Tibial nerve (tissue), 4 donors: ENCODE measurements around the gene RBM15B.

Experiments
- EP300 ChIP-seq, 2 donors: sonication (generic); formaldehyde crosslinking; IDR thresholded peaks; one replicate each; pipeline ENCODE4 v1.6.1; 2017; ENCODE audit warnings: antibody characterized with exemption in 2 of 2, mild to moderate bottlenecking in 1 of 2
- POLR2A ChIP-seq, 2 donors: fragments of 450-650 bp; IDR thresholded peaks; one replicate each; pipeline ENCODE4 v1.6.1; 2017; ENCODE audit warnings: antibody characterized with exemption in 2 of 2, mild to moderate bottlenecking in 2 of 2, moderate library complexity in 2 of 2
- TF ChIP-seq, protein P1 (sequence below), 5 experiments: fragments of 200-600 bp in 3 of 5; fragments of 450-650 bp in 2 of 5; sonication (generic) in 3 of 5; IDR thresholded peaks; one replicate each; pipeline ENCODE4 v1.5.1; 2016 to 2019; ENCODE audit warnings: antibody characterized with exemption in 5 of 5, mild to moderate bottlenecking in 3 of 5, moderate library complexity in 2 of 5

DNA sequence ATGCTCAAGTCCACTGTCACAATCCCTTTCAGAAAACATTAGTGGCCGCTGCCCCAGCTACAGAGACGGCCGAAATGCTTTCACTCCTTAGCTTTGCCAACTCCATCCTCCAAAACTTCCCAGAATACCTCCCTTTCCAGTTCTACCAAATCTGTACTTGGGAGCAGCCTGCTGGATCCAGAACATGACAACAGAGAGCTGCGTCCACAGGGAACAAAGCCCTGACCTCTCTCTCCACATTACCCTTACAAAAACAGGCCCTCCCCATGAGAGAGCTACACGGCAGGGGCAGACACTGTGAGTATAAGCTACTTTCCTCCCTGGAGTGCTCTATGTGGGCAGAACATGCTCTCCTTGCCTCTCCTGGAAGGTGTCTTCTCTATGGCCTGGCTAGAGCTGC, 6.3 kb downstream of the RBM15B start:
- TF ChIP-seq, protein P1, sequence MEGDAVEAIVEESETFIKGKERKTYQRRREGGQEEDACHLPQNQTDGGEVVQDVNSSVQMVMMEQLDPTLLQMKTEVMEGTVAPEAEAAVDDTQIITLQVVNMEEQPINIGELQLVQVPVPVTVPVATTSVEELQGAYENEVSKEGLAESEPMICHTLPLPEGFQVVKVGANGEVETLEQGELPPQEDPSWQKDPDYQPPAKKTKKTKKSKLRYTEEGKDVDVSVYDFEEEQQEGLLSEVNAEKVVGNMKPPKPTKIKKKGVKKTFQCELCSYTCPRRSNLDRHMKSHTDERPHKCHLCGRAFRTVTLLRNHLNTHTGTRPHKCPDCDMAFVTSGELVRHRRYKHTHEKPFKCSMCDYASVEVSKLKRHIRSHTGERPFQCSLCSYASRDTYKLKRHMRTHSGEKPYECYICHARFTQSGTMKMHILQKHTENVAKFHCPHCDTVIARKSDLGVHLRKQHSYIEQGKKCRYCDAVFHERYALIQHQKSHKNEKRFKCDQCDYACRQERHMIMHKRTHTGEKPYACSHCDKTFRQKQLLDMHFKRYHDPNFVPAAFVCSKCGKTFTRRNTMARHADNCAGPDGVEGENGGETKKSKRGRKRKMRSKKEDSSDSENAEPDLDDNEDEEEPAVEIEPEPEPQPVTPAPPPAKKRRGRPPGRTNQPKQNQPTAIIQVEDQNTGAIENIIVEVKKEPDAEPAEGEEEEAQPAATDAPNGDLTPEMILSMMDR (IDR thresholded peaks at IDR 0.05), result no peak
- no peak for TF ChIP-seq EP300 (IDR thresholded peaks at IDR 0.05)
- no peak for TF ChIP-seq POLR2A (IDR thresholded peaks at IDR 0.05)
